Panc1 (cell line): ENCODE results near the gene RIOX2. TPM values are rescaled to one million over a fixed set of nuclear protein-coding genes. Genes with fewer than 3 reads are reported as not detected.

Source experiments
- ATAC-seq: fragments of 200-7000 bp; cut with Tn5 transposase; 2 replicates; pipeline ENCODE4 v1.9.1; 2020; ENCODE audit warnings: mild to moderate bottlenecking, moderate library complexity
- BruUV-seq: library from RNA; stranded (reverse); fragments of 400-500 nt; replicated peaks from 2 replicates; lab custom pipeline; 2021; lab: Mats Ljungman, UMichigan
- CTCF ChIA-PET: fragments of 300-600 bp; sonication (Branson Sonifier 250); formaldehyde crosslinking; loops from one replicate; lab custom pipeline; 2022; ENCODE audit warnings: antibody characterized with exemption; lab: Charles Lee
- POLR2A ChIA-PET: fragments of 300-600 bp; sonication (Branson Sonifier 250); formaldehyde crosslinking; loops from one replicate; lab custom pipeline; 2022; ENCODE audit warnings: antibody characterized with exemption; lab: Charles Lee
- DNase-seq: peaks from one replicate; pipeline ENCODE4 v3.0.0-alpha.2; 2010; ENCODE audit warnings: low read depth, low spot score
- H3K27ac ChIP-seq: 2 replicates; pipeline ENCODE4 v1.5.1; 2011; ENCODE audit warnings: mild to moderate bottlenecking, low read length, inconsistent platforms
- H3K27me3 ChIP-seq: fragments of 200-500 bp; sonication (Bioruptor generic); 2 replicates; pipeline ENCODE4 v1.6.0; 2014; ENCODE audit warnings: low read length, inconsistent platforms; ENCODE audit not compliant: control insufficient read depth, insufficient read depth
- H3K36me3 ChIP-seq: fragments of 200-500 bp; sonication (Bioruptor generic); 2 replicates; pipeline ENCODE4 v1.5.1; 2014; ENCODE audit warnings: inconsistent platforms, mild to moderate bottlenecking, low read length, moderate library complexity; ENCODE audit not compliant: control insufficient read depth, insufficient read depth
- H3K4me1 ChIP-seq: 2 replicates; pipeline ENCODE4 v1.5.1; 2011; ENCODE audit warnings: inconsistent platforms, mild to moderate bottlenecking, low read length, moderate library complexity; ENCODE audit not compliant: control insufficient read depth, insufficient read depth
- H3K4me3 ChIP-seq, 2 experiments: 2 replicates each; pipeline ENCODE4 v1.5.1; 2011 to 2012; ENCODE audit warnings: low read depth in 2 of 2, low read length in 2 of 2, mild to moderate bottlenecking in 2 of 2, inconsistent platforms in 1 of 2, moderate library complexity in 1 of 2
- H3K9me3 ChIP-seq: fragments of 200-500 bp; sonication (Bioruptor generic); 2 replicates; pipeline ENCODE4 v1.5.1; 2014; ENCODE audit warnings: low read depth, mild to moderate bottlenecking, inconsistent platforms, low read length, moderate library complexity; ENCODE audit not compliant: control insufficient read depth, insufficient read depth
- CTCF ChIP-seq: fragments of 450-650 bp; IDR thresholded peaks from 2 replicates; pipeline ENCODE4 v1.5.1; 2017; ENCODE audit warnings: mild to moderate bottlenecking
- POLR2AphosphoS5 ChIP-seq: IDR thresholded peaks from 2 replicates; pipeline ENCODE4 v1.6.1; 2012; ENCODE audit warnings: mild to moderate bottlenecking, low read depth, low read length, moderate library complexity
- REST ChIP-seq, 2 experiments: IDR thresholded peaks; 2 replicates each; pipeline ENCODE4 v1.6.1; 2011 to 2012; ENCODE audit warnings: low read depth in 2 of 2, control low read depth in 1 of 2, low read length in 1 of 2, mild to moderate bottlenecking in 1 of 2, moderate library complexity in 1 of 2; ENCODE audit not compliant: insufficient read depth in 1 of 2
- SIN3A ChIP-seq: IDR thresholded peaks from 2 replicates; pipeline ENCODE4 v1.6.1; 2012; ENCODE audit warnings: low read depth, mild to moderate bottlenecking, low read length, moderate library complexity, borderline replicate concordance; ENCODE audit not compliant: insufficient read depth
- TCF7L2 ChIP-seq: IDR thresholded peaks from 2 replicates; pipeline ENCODE4 v1.6.1; 2011; ENCODE audit warnings: mild to moderate bottlenecking, low read depth, low read length, inconsistent platforms
- in situ Hi-C: cut with HindIII; loops from 2 replicates; pipeline ENCODE4 v1.10.0; 2016; ENCODE audit warnings: low sequenced_read_pairs, low pct_unique_long_range_greater_than_20kb
- intact Hi-C: fragments of 100-400 bp; cut with micrococcal nuclease; formaldehyde crosslinking; loops from one replicate; pipeline ENCODE4 v1.10.0; 2022; ENCODE audit not compliant: unreplicated experiment
- total RNA-seq: library from RNA; stranded (reverse); gene quantifications from one replicate; pipeline ENCODE4 v1.2.1, GENCODE V29; 2021; ENCODE audit not compliant: unreplicated experiment

Gene RIOX2
- total RNA-seq, 1 experiment from 2014 or later, result 44.1 TPM

- ChIA-PET CTCF (no interaction called here), POLR2A (no interaction called here)
- Histone ChIP-seq H3K4me3 (no peak overlapping the region), H3K9me3 (no peaks in the 10 kb centered on the region), H3K36me3 (no peaks in the 10 kb centered on the region), H3K4me1 (no peaks in the 10 kb centered on the region), H3K27ac (no peak overlapping the region), H3K27me3 (no peaks in the 10 kb centered on the region)
- TF ChIP-seq POLR2AphosphoS5 (no peak), CTCF (no peak), TCF7L2 (no peak), SIN3A (no peak), REST (IDR thresholded peaks at IDR 0.05; ENCODE audit: insufficient read depth in 1 of 2, low read depth in 2 of 2, low read length in 1 of 2) (no peak)
- intact Hi-C loops, result no loop called here
- DNase-seq (no peak), ATAC-seq (no peak)
- in situ Hi-C loops, result no loop called here
- BruUV-seq, result no TSS peak
Observed at GRCh38 chr3:97932387-97932801, 39.8 kb downstream of the RIOX2 start.

- POLR2A ChIA-PET, result no interaction called here
- no peak for ATAC-seq
- in situ Hi-C loops (no loop called here), intact Hi-C loops (no loop called here)
- H3K27me3 ChIP-seq, result no peaks in the 10 kb centered on the region
- CTCF ChIA-PET, result no interaction called here
- BruUV-seq, result no TSS peak
- H3K9me3 ChIP-seq, result no peaks in the 10 kb centered on the region
- no peaks in the 10 kb centered on the region for H3K4me1 ChIP-seq
- no peaks in the 10 kb centered on the region for H3K36me3 ChIP-seq
- H3K27ac ChIP-seq, result no peak overlapping the region
- no peak for DNase-seq
- no peak for TF ChIP-seq TCF7L2
- no peak for TF ChIP-seq POLR2AphosphoS5
- TF ChIP-seq CTCF, result no peak
- no peak for TF ChIP-seq REST (IDR thresholded peaks at IDR 0.05; ENCODE audit: insufficient read depth in 1 of 2, low read depth in 2 of 2, low read length in 1 of 2)
- no peak for TF ChIP-seq SIN3A
- H3K4me3 ChIP-seq, result no peak overlapping the region
Observed at GRCh38 chr3:97931218-97931617, 41.0 kb downstream of the RIOX2 start.
